Limb (tissue), 2 donors: Measurements from ENCODE around the gene UACA.

Experiments
- DNase-seq, 2 donors: peaks; one replicate each; pipeline ENCODE4 v3.0.0-alpha.2; 2016; ENCODE audit errors: extremely low spot score in 2 of 2

Gene UACA

DNA sequence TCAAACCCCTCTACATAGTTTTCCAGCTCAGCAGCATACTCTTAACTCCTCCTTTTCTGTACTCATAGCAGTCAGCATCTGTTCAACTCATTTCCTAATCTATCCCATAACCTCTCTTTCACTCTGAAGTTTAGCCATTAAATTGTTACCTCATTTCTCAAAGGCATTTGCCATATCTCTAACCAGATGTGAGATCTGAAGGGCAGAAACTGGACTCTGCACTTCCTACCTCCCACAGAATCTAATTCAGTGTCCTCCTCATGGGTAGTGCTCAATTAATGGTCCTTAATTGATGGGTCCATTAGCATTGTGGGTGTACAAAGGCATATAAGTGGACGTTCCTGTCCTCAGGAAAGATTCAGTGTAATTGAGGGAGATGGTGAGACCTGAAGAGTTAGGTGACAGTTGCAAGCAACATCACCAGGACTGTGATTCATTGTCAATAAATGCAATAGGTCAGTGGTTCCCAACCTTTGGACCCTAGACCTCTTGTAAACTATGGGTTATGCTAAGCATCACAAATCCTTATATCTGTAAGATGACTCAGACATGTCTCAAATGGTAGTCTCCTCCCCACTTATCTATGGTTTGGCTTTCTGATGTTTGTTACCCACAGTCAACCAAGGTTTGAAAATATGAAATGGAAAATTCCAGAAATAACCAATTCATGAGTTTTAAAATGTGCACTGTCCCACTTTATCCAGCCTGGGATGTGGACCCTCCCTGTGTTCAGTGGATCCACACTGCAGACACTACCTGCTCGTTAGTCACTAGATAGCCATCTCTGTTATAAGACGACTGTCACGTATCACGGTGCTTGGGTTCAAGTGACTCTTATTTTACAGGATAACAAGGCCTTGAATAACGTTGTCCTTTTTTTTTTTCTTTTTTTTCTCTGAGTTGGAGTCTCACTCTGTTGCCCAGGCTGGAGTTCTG, 25.0 kb upstream of the UACA start:
- no peak for DNase-seq

DNA sequence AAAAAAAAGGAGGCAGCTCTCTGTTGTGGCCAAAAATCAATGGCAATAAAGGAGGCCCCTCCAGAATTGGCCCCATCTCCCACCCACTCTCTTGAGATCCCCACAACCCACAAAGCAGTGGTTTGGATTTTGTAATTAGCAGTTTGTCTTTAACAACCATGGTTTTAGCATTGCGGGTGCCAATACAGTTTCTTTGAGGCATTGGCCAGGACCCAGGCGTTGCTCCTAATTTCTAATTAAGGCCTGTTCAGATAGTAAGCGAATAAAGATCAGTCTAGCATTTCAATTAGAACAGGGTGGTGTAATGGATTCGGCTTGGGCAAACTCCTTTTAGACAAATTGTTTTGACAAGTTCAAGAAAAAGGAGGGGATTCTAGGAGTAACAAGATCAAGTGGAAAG, 23.6 kb upstream of the UACA start:
- no peak for DNase-seq

- no peak for DNase-seq
These were observed 20.3 kb upstream of the UACA start for GRCh38 chr15:70783610-70784022.

DNA sequence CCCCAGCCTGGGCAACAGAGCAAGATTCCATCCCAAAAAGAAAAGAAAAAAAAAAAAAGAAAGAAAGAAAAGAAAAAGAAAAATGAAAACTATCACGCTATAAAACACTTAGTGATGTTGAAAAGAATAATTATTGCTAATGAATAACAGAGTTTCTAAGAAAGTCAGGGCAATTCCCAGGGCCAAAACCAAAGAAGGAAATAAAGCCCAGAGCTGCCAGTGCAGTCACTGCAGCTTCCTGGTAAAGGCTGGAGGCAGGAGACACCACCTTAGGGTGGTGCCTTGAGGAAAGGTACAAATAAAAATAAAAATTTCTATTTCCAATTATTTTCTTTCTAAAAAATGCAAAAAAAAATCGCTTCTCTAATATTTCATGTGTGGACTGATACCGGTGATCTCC, 19.7 kb upstream of the UACA start:
- DNase-seq, result no peak

DNA sequence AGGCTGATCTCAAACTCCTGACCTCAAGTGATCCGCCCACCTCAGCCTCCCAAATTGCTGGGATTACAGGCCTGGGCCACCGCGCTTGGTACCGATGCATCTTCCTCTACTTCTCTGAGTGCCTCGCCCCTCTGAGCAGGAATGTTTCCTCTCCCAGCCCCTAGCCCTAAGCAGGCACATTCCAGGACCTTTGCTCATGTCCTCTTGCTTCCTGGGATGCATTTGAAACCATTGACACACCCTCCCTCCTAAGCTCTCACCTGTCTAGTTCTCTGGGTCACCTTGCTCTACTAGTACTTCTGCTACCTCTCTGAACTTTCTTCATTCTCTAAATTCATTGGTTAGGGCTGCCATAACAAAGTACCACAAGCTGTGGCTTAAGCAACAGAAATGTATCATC, 17.9 kb upstream of the UACA start:
- no peak for DNase-seq

GRCh38 chr15:70778258-70779076, 15.1 kb upstream of the UACA start:
- no peak for DNase-seq

- no peak for DNase-seq
These were observed 14.0 kb upstream of the UACA start for GRCh38 chr15:70777170-70777926.

DNA sequence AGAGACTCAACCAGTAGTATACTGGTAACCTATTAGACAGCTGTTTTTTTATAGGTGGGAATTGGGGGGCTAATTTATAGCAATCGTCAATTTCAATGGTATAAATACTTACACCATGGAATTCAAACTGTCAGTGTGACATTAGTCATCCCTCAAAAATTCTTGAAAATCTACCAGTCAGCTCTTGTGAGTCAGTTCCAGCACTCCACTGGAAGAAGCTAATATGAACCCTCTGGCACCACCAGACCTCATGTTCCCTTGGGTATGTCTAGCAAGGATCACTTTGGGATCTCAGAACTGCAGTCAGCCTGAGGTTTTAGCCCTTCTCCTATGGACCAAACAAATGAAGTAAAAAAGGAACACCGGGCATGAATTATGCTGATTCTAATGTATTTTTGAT, 11.8 kb upstream of the UACA start:
- no peak for DNase-seq

- no peak for DNase-seq
These were observed 9.0 kb upstream of the UACA start for GRCh38 chr15:70772402-70772801.

- no peak for DNase-seq
These were observed 7.5 kb upstream of the UACA start for GRCh38 chr15:70770863-70771262.

DNA sequence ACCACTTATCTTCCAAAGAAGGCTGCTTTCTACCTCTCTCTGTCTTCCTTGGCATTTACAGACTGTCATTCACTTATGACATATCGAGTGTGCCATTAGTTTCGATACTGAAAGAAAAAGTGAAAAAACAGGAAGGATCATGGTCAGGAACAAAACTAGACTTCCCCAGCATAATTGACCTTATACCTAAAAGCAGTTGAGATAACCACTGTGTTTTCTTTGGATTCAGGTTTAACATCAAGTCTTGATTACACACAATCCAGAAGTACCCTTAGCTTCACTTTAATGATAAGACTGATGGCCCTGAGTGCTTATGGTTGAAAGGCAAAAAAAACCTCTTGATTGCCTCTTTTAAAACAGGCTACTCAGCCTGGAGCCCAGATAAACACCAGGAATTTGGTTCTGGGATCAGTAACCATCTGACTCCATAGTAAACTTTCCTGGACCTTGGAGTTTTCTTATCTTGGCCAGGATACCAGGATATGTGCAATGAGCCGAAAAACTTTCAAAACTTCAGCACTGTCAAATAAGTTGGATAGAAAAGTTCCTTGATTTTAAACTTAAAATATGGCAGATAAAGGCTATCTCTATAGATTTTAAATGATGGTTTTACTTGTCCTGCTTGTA, 5.0 kb upstream of the UACA start:
- no peak for DNase-seq

DNA sequence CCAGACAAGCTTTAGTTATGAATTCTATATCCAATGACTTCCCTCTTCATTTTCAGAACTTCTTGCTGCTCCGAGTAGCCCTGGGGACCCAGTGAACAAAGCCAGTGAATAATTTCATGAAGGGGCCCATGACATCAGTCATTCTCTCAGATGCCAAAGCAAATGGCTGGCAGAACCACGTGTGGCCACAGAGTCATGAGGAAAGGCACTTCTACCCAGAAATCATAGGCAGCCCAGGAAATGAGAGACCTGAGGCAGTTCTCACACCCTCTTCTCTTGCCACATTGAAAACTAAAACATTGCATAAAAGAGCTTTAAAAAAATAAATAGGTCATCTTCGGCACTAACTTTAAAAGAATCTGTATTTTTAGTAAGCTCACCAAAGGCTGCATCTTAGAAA, 4.3 kb upstream of the UACA start:
- DNase-seq, result no peak

- no peak for DNase-seq
These were observed 3.2 kb upstream of the UACA start for GRCh38 chr15:70766597-70766996.

GRCh38 chr15:70765504-70766281, 2.3 kb upstream of the UACA start:
- DNase-seq, result no peak

- peak in 1 of 2 donors; percentile 48 for DNase-seq
These were observed 782 bp upstream of the UACA start for GRCh38 chr15:70763950-70764730.

GRCh38 chr15:70762469-70763119, 764 bp downstream of the UACA start:
- DNase-seq, result peak in 1 of 2 donors; percentile 61

GRCh38 chr15:70761931-70762468, 1.4 kb downstream of the UACA start:
- DNase-seq, result no peak

DNA sequence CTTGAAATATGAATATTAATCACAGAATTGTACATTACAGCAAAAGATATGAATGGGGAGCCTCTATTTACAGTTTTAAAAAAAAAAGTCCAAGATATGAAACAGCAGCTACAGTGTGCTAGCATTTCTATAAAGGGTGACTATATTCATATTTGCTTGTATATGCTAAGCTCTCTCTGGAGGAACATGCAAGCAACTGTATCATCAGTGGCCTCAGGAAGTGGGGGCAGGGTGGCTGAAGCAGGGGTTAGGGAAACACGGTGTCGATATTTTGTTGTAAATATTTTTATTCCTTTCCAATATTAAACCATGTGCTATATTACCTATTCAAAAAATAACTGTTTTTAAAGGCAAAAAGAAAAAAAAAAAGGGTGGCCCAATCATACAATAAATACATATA, 2.3 kb downstream of the UACA start:
- DNase-seq, result no peak
